Measurements from ENCODE around the gene CDK7. TPM values are rescaled to one million over a fixed set of nuclear protein-coding genes. Genes with fewer than 3 reads are reported as not detected.

The CDK7 gene
- polyA plus RNA-seq, 1 experiment, result 44.9 TPM

- no peak for TF ChIP-seq CTCF (IDR thresholded peaks at IDR 0.05; ENCODE audit: insufficient read depth, low read depth, low read length)
- Histone ChIP-seq H3K4me3 (ENCODE audit: low read depth, low read length) (no peak overlapping the region), H3K36me3 (ENCODE audit: control insufficient read depth, insufficient read depth, low read length) (peaks cover 7% of the 10 kb centered on the region), H3K27me3 (ENCODE audit: control insufficient read depth, insufficient read depth, low read length) (no peaks in the 10 kb centered on the region)
- no peak for DNase-seq (ENCODE audit: low read depth)
- POLR2A ChIA-PET, result no interaction called here
- CTCF ChIA-PET, result no interaction called here
Measured at GRCh38 chr5:69268899-69269298, 34.2 kb downstream of the CDK7 start.

DNA sequence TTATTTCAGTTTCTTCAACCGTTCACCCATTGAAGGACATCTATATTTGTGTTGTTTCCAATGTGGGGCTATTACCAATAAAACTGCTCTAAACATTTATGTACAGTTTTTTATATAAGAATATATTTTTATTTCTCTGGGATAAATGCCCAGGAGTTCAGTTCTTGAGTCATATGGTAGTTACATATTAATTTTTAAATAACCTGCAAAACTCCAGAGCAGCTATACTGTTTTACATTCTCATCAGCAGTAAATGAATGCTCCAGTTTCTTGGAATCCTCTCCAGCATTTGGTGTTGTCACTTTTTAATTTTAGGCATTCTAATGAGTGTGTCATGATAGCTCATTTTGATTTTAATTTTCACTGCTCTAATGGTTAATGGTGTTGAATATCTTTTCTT lies 36.2 kb downstream of the CDK7 start:
- no peak for DNase-seq (ENCODE audit: low read depth)
- POLR2A ChIA-PET, result interaction anchor here (0.6 kb wide), 1 partner anchor 736 kb away, joined by 3 read pairs; no protein-coding TSS in a partner anchor
- Histone ChIP-seq H3K36me3 (ENCODE audit: control insufficient read depth, insufficient read depth, low read length) (peaks cover 7% of the 10 kb centered on the region), H3K27me3 (ENCODE audit: control insufficient read depth, insufficient read depth, low read length) (no peaks in the 10 kb centered on the region), H3K4me3 (ENCODE audit: low read depth, low read length) (no peak overlapping the region)
- CTCF ChIA-PET, result interaction anchor here (0.5 to 1.9 kb wide), 3 partner anchors 12 to 64 kb away, joined by 3 to 6 read pairs (median 4); no protein-coding TSS in a partner anchor
- no peak for TF ChIP-seq CTCF (IDR thresholded peaks at IDR 0.05; ENCODE audit: insufficient read depth, low read depth, low read length)

GRCh38 chr5:69271376-69271775 lies 36.7 kb downstream of the CDK7 start:
- POLR2A ChIA-PET, result interaction anchor here (0.6 to 0.7 kb wide), 2 partner anchors 109 to 736 kb away, joined by 3 to 4 read pairs; no protein-coding TSS in a partner anchor
- peaks cover 7% of the 10 kb centered on the region for H3K36me3 ChIP-seq (ENCODE audit: control insufficient read depth, insufficient read depth, low read length)
- H3K4me3 ChIP-seq (ENCODE audit: low read depth, low read length), result no peak overlapping the region
- TF ChIP-seq CTCF (IDR thresholded peaks at IDR 0.05; ENCODE audit: insufficient read depth, low read depth, low read length), result no peak
- no peak for DNase-seq (ENCODE audit: low read depth)
- CTCF ChIA-PET, result interaction anchor here (0.8 to 1.9 kb wide), 4 partner anchors 10 to 63 kb away, joined by 3 to 6 read pairs (median 4); no protein-coding TSS in a partner anchor
- no peaks in the 10 kb centered on the region for H3K27me3 ChIP-seq (ENCODE audit: control insufficient read depth, insufficient read depth, low read length)

DNA sequence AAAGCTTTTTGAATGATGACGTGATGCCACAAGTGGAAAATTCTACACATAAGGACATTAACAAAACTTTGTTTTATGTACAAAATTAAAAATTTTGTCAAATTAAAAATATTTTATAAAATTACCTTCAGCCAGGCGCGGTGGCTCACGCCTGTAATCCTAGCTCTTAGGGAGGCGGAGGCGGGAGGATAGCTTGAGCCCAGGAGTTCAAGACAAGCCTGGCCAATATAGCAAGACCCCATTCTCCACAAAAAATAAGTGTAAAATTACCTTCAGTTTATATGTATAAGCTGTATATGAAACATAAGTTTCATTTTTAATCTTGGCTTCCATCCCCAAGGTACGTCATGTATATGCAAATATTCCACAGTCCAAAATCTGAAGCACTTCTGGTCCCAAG lies 40.9 kb downstream of the CDK7 start:
- no peak for TF ChIP-seq CTCF (IDR thresholded peaks at IDR 0.05; ENCODE audit: insufficient read depth, low read depth, low read length)
- ChIA-PET POLR2A (interaction anchor here (0.6 kb wide), 2 partner anchors 33 to 35 kb away, joined by 3 to 5 read pairs; no protein-coding TSS in a partner anchor), CTCF (interaction anchor here (1.1 to 1.2 kb wide), 2 partner anchors 9 to 10 kb away, joined by 3 read pairs; no protein-coding TSS in a partner anchor)
- no peak for DNase-seq (ENCODE audit: low read depth)
- Histone ChIP-seq H3K4me3 (ENCODE audit: low read depth, low read length) (no peak overlapping the region), H3K27me3 (ENCODE audit: control insufficient read depth, insufficient read depth, low read length) (no peaks in the 10 kb centered on the region), H3K36me3 (ENCODE audit: control insufficient read depth, insufficient read depth, low read length) (peaks cover 11% of the 10 kb centered on the region)

GRCh38 chr5:69276422-69277174 lies 41.9 kb downstream of the CDK7 start:
- ChIA-PET POLR2A (no interaction called here), CTCF (interaction anchor here (0.7 to 1.1 kb wide), 2 partner anchors 10 to 22 kb away, joined by 3 read pairs; no protein-coding TSS in a partner anchor)
- no peak for TF ChIP-seq CTCF (IDR thresholded peaks at IDR 0.05; ENCODE audit: insufficient read depth, low read depth, low read length)
- Histone ChIP-seq H3K36me3 (ENCODE audit: control insufficient read depth, insufficient read depth, low read length) (peaks cover 12% of the 10 kb centered on the region), H3K4me3 (ENCODE audit: low read depth, low read length) (no peak overlapping the region), H3K27me3 (ENCODE audit: control insufficient read depth, insufficient read depth, low read length) (no peaks in the 10 kb centered on the region)
- DNase-seq (ENCODE audit: low read depth), result peak; percentile 54

Measured in BJ (cell line).